NCI-H1436 (cell line): ENCODE data around the gene ADGRG1.

Experiments
- DNase-seq: peaks from one replicate; lab custom pipeline; 2025; lab: John Stamatoyannopoulos, UW

ADGRG1 gene

DNA sequence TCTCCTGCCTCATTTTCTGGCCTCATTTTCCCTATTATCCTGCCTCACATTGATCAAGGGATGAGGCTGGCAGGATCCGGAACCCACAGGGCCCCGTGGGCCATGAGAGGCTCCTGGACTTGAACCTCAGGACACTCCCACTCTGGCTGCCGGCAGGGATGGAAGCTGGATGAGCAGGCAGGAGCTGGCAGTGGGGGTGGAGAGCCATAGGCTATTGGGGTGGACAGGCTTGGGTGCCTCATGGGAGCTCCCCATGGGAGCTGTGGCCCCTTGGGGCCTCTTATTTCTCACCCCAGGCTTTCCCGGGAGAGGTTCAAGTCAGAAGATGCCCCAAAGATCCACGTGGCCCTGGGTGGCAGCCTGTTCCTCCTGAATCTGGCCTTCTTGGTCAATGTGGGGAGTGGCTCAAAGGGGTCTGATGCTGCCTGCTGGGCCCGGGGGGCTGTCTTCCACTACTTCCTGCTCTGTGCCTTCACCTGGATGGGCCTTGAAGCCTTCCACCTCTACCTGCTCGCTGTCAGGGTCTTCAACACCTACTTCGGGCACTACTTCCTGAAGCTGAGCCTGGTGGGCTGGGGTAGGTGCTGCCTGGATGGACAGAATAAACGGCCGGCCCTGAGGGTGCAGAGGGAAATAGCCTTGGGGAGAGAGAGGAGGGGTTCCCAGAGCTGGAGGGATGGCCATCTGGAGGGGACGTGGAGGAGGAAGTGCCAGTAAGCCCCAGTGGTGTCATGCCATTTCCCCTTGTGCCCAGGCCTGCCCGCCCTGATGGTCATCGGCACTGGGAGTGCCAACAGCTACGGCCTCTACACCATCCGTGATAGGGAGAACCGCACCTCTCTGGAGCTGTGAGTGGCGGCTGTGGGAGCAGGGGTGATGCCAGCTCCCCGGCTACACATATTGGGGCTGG is 55.5 kb downstream of the ADGRG1 start:
- DNase-seq = no peak

DNA sequence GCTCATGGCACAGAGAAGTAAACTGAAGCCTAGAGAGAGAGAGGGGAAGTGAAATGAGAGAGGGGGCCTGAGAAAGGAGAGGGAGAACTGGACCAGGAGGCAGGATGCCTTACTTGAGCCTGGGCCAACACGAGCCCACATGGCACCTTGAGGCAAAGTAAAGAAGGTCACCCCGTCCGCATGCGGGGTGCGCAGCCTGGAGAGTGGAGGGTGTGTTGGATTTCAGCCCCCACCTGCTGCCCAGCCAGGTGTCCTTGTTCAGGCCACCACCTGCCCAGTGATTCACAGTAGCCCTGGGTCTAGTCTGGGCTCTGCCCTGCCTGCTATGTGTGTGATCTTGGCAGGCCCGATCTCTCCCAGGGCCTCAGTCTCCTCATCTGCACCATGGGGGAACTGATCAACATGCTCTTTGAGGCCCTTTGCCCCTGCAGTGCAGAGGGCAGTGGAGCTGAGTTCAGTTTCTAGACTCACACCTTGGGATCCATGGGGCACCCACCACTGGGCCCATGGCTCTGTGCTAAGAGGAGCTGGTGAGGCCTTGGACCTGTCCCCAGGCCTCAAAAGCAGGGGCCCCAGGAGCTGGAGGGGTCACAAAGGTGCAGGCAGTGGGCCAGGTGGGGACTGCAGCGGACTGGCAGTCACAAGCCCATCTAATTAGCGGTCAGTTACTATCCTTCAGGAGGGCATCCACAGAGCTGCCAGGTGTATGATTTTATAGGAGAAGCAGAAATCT is 56.4 kb downstream of the ADGRG1 start:
- no peak for DNase-seq

GRCh38 chr16:57685633-57686032 is 57.2 kb downstream of the ADGRG1 start:
- DNase-seq = no peak

GRCh38 chr16:57686577-57686976 is 58.1 kb downstream of the ADGRG1 start:
- DNase-seq = no peak

DNA sequence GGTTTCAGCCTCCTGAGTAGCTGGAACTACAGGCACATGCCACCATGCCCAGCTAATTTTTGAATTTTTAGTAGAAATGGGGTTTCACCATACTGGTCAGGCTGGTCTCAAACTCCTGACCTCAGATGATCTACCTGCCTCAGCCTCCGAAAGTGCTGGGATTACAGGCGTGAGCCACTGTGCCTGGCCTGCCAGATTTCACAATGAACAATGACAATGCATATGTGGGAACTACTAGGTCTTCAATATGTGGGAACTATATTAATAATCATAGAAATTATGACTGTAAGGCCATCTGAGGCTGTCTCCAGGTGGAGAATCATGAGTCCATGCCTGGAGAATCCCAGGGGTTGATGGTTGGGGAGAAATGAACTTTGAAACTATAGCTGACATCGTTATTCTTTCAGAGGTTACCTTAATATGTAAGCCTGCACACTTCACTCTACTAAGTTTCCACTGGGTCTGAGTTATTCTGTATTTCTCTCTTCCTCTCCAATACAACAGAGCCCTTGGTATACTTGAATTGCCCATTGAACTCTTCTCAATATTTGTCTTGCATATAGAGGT is 59.0 kb downstream of the ADGRG1 start:
- no peak for DNase-seq

DNA sequence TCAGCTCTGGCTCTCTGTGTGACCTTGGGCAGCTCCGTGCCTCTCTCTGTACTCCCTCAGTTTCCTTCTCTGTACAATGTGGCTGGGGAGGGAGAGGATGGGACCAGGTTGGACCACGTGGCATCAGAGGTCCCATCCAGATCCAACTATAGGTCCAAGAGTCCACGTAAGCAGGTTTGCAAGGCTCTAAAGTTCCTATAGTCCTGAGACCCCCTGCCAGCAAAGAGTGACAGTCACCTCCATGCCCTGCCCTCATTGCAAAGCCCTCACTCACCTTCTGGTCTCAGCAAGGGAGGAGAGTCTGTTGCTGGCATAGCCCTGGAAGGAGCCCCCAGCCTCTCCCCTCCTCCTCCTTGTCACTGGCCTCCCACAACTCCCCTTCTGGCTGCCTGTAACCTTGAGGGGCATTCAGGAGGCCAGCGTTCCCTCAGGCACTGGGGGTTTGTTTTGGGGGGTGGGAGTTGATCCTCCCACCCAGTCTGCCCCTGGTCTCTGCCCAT is 60.1 kb downstream of the ADGRG1 start:
- DNase-seq = no peak

DNA sequence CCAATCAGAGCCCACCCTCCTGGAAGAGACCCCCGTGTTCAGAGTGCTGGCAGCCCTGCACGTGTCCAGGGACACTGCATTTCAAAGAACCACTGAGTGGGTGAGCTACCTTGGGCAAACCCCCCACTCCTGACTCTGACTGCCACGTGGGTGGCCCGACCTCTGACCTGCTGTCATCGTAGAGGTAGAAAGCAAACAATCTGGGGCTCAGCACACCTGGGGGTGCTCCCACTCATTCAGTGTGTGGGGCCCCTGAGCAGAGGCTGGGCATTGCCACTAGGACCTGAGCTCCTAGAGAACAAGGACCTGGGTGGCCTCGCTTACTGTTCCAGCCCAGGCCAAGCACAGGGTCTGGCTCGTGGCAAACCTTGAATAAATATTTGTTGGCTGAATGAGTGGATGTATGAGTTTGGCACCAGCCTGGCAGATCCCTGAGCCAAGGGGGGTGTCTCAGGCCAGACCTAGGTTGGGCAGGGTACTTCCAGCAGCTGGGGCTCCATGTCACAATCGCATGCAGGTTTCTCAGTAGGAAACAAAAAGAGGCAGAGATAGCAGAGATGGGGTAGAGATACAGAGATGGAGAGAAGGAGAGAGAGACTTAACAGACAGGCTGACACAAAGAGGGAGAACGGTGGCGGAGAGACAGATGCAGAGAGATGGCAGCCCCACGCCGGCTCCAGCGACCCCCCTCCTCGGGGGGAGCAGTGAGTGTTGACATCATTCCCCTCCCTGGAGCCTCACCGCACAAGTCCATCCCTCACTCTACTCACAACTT is 60.7 kb downstream of the ADGRG1 start:
- DNase-seq = no peak

GRCh38 chr16:57689762-57690558 is 61.5 kb downstream of the ADGRG1 start:
- DNase-seq = no peak

GRCh38 chr16:57690782-57691471 is 62.5 kb downstream of the ADGRG1 start:
- DNase-seq = no peak

- no peak for DNase-seq
These were observed 64.2 kb downstream of the ADGRG1 start for GRCh38 chr16:57692636-57693035.

DNA sequence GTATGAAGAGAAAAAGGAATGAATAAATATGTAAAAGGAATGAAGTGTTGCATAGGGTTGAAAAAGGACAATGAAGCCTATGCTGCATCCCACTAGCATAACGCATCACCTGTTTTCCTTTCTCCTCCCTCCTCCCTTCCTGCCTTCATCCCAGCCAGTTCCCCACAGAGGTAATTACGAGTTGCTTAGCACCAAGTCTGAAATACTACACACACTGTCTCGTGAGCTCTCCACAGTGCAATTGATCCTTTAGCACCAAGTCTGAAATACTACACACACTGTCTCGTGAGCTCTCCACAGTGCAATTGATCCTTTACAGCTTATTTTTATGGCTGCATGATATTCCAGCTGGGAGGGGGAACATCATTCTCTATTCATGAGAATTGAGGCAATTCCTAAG is 65.1 kb downstream of the ADGRG1 start:
- DNase-seq = no peak

DNA sequence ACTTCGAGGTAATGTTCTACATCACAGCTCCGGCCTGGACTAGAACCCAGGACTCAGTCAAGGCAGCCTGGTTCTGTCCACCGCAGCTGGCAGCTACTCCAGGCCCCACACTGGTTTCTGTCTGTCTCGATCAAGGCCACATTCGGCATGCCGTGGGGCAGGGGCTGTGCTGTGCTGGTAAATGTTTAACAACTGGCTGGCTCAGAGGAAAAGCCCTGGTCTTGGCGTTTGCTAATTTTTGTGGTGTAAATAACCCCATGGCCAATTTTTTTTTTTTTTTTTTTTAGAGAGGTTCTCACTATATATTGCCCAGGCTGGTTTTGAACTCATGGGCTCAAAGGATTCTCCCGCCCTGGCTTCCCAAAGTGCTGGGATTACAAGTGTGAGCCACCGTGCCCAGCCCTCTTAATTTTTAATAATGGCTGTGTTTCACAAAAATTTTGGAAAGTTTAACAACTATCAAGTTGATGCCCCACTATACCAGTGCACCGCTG is 65.8 kb downstream of the ADGRG1 start:
- no peak for DNase-seq

GRCh38 chr16:57694725-57695679 is 66.6 kb downstream of the ADGRG1 start, which contains the start of gene DRC7:
TSS of gene DRC7 (plus strand) at chr16:57694806. CDS start at chr16:57697950, 3,144 bp downstream.
- peak; percentile 43 for DNase-seq

GRCh38 chr16:57695680-57696069 is 67.2 kb downstream of the ADGRG1 start:
- no peak for DNase-seq

DNA sequence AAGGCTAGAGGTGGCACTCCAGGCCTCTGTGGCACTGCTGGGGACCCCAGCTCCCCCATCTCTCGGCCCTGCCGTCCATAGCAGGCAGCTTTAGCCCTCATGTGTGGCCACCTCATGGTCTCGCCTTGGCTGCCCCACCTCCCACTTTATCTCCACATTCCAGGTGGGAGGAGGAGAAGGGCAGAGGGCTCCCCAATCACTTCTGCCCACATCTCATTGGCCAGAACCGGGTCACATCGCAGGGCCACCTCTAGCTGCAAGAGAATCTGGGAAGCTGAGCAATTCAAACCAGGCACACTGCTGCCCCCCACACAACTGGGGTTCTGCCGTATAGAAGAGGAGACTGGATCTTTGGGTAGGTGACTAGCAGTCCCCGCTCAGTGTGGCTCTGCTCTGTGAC is 67.8 kb downstream of the ADGRG1 start:
- no peak for DNase-seq

DNA sequence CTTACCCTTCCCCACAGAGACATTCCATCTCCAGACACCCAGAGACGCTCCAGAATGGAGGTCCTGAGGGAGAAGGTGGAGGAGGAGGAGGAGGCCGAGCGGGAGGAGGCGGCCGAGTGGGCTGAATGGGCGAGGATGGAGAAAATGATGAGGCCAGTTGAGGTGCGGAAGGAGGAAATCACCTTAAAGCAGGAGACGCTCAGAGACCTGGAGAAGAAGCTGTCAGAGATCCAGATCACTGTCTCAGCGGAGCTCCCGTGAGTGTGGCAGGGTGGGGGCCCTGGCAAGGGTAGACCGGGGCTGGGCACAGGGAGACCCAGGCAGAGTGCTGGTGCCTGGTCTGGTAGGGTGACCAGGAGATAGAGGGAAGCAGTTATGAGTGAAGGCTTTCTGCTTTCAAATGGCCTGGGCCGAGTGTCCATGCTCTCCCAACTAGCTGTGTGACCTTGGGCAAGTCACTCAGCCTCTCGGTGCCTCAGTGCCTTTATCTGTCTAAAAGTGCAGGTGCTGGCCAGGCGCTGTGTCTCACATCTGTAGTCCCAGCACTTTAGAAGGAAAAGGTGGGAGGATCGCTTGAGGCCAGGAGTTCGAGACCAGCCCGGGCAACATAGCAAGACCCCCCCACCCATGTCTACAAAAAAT is 69.6 kb downstream of the ADGRG1 start:
- DNase-seq = no peak

DNA sequence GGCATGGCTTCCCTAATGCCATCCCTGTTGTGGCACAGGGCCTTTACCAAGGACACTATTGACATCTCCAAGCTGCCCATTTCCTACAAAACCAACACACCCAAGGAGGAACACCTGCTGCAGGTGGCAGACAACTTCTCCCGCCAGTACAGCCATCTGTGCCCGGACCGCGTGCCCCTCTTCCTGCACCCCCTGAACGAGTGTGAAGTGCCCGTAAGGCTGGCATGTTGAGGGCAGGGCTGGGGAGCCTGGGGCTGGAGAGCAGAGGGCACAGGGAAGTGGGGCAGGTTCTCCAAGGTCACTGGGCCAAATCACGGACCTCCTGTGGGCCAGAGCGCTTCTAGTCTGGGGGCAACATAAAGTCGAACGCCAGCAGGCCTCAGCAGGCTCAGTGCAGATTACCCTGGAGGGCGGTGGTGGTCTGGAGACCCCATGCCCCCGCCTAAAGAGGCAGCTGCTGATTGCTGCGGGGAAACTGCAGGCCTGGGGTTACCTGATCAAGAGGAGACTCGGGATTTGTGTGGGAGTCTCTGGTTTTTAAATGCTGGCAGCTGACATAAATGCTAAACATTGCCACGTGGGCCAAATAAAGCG is 70.5 kb downstream of the ADGRG1 start:
- DNase-seq = no peak

- DNase-seq = no peak
These were observed 71.1 kb downstream of the ADGRG1 start for GRCh38 chr16:57699481-57699880.
